Hepatocyte (in vitro differentiated cells): ENCODE results near the gene MAGEA12. TPM values are rescaled to one million over a fixed set of nuclear protein-coding genes. Genes with fewer than 3 reads are reported as not detected.
A peak's percentile ranks its signal among the peaks of the same experiment; 100 is the strongest.
"Not testable (repeated sequence)": the region's sequence is repeated elsewhere in the genome, so short reads cannot be mapped to it uniquely, and the experiment has no call there.

ENCODE experiments used
- DNase-seq: peaks from one replicate; pipeline ENCODE4 v3.0.0-alpha.2; 2016; ENCODE audit warnings: low spot score
- H2AFZ ChIP-seq: fragments of 200-600 bp; sonication (generic); 2 replicates; pipeline ENCODE4 v1.6.0; 2016; ENCODE audit warnings: antibody characterized with exemption, mild to moderate bottlenecking
- H3K27ac ChIP-seq: fragments of 200-600 bp; sonication (generic); 2 replicates; pipeline ENCODE4 v1.5.1; 2016; ENCODE audit warnings: mild to moderate bottlenecking
- H3K27me3 ChIP-seq: fragments of 200-600 bp; sonication (generic); 2 replicates; pipeline ENCODE4 v1.6.1; 2016
- H3K36me3 ChIP-seq: fragments of 200-600 bp; sonication (generic); replicated peaks from 2 replicates; pipeline ENCODE4 v1.5.1; 2016; ENCODE audit warnings: low read depth; ENCODE audit not compliant: insufficient read depth
- H3K4me1 ChIP-seq: fragments of 200-600 bp; sonication (generic); 2 replicates; pipeline ENCODE4 v1.5.1; 2016; ENCODE audit warnings: mild to moderate bottlenecking, moderate library complexity; ENCODE audit not compliant: insufficient read depth
- H3K4me2 ChIP-seq: fragments of 200-600 bp; sonication (generic); 2 replicates; pipeline ENCODE4 v1.6.0; 2016
- H3K4me3 ChIP-seq: fragments of 200-600 bp; sonication (generic); 2 replicates; pipeline ENCODE4 v1.5.1; 2016; ENCODE audit warnings: mild to moderate bottlenecking
- H3K79me2 ChIP-seq: fragments of 200-600 bp; sonication (generic); 2 replicates; pipeline ENCODE4 v1.6.0; 2017; ENCODE audit warnings: mild to moderate bottlenecking
- H3K9me2 ChIP-seq: fragments of 200-600 bp; sonication (generic); replicated peaks from 2 replicates; pipeline ENCODE4 v1.6.0; 2017; ENCODE audit warnings: mild to moderate bottlenecking; ENCODE audit not compliant: insufficient read depth
- H3K9me3 ChIP-seq: fragments of 200-600 bp; sonication (generic); 2 replicates; pipeline ENCODE4 v1.5.1; 2016; ENCODE audit warnings: low read depth, mild to moderate bottlenecking
- H4K20me1 ChIP-seq: fragments of 200-600 bp; sonication (generic); 2 replicates; pipeline ENCODE4 v1.6.0; 2016; ENCODE audit warnings: mild to moderate bottlenecking; ENCODE audit not compliant: insufficient read depth, poor library complexity, severe bottlenecking
- CTCF ChIP-seq: fragments of 200-600 bp; sonication (generic); IDR thresholded peaks from 2 replicates; pipeline ENCODE4 v1.5.1; 2016; ENCODE audit warnings: antibody characterized with exemption, mild to moderate bottlenecking; ENCODE audit not compliant: poor library complexity
- EZH2 ChIP-seq: fragments of 200-600 bp; sonication (generic); IDR thresholded peaks from 2 replicates; pipeline ENCODE4 v1.6.1; 2016; ENCODE audit warnings: antibody characterized with exemption, mild to moderate bottlenecking, borderline replicate concordance
- EZH2phosphoT487 ChIP-seq: fragments of 200-600 bp; sonication (generic); IDR thresholded peaks from one replicate; pipeline ENCODE4 v1.6.1; 2018; ENCODE audit warnings: antibody characterized with exemption, mild to moderate bottlenecking, low read depth, moderate library complexity; ENCODE audit not compliant: unreplicated experiment, severe bottlenecking
- WGBS: methylation state at CpG from one replicate; pipeline ENCODE4 v1.1.6; 2016; ENCODE audit warnings: low lambda C conversion rate; ENCODE audit errors: missing lambda C conversion rate; 5-methylcytosine and 5-hydroxymethylcytosine counted together
- polyA plus RNA-seq: library from polyadenylated mRNA; unstranded; fragments of >200 nt; fragmentation: Nextera tagmentation; extraction: Ambion mirVana; gene quantifications from 2 replicates; pipeline ENCODE4 v1.2.1, GENCODE V29; 2016
- total RNA-seq: library from RNA; depleted of rRNA; stranded (reverse); fragments of >200 nt; gene quantifications from 2 replicates; pipeline ENCODE4 v1.2.3, GENCODE V29; 2014

The MAGEA12 gene
- total RNA-seq (not detected in 2 replicates), polyA plus RNA-seq (not detected in 2 replicates)

- no peaks in the 10 kb centered on the region for H4K20me1 ChIP-seq
- H3K9me2 ChIP-seq, result no peaks in the 10 kb centered on the region
- H3K9me3 ChIP-seq, result no peaks in the 10 kb centered on the region
- no peaks in the 10 kb centered on the region for H3K4me1 ChIP-seq
- H3K4me3 ChIP-seq, result no peak within 1 kb of the TSS
- H3K79me2 ChIP-seq, result no peaks in the 10 kb centered on the region
- no peak for DNase-seq
- TF ChIP-seq EZH2 (no peak), CTCF (no peak), EZH2phosphoT487 (no peak)
- WGBS, result 89% methylated on average over 15 of the region's 21 CpGs
- no peak within 1 kb of the TSS for H3K27ac ChIP-seq
- no peaks in the 10 kb centered on the region for H3K36me3 ChIP-seq
- no peaks in the 10 kb centered on the region for H3K27me3 ChIP-seq
- H3K4me2 ChIP-seq, result no peak within 1 kb of the TSS
- H2AFZ ChIP-seq, result no peak within 1 kb of the TSS
These were observed at the start of gene MAGEA12, which contains the start of gene CSAG1 for GRCh38 chrX:152733261-152733975. TSS of gene MAGEA12 (plus strand) at chrX:152733757. CDS start at chrX:152736162, 2,405 bp downstream. TSS of gene CSAG1 (minus strand) at chrX:152733721. CDS start at chrX:152732460, 1,261 bp downstream.

GRCh38 chrX:152697952-152698931, 35.3 kb upstream of the MAGEA12 start, which contains the start of gene MAGEA3:
TSS of gene MAGEA3 (plus strand) at chrX:152698794. CDS start at chrX:152700833, 2,039 bp downstream.
- WGBS, result 94% methylated on average over 5 of the region's 34 CpGs
- H3K4me3 ChIP-seq, H3K27ac ChIP-seq, DNase-seq, H3K27me3 ChIP-seq, H3K36me3 ChIP-seq, H4K20me1 ChIP-seq, H3K9me2 ChIP-seq, H3K79me2 ChIP-seq, H3K4me1 ChIP-seq, H2AFZ ChIP-seq, H3K4me2 ChIP-seq, H3K9me3 ChIP-seq: not testable (repeated sequence)

GRCh38 chrX:152700390-152700789, 33.2 kb upstream of the MAGEA12 start:
- not testable (repeated sequence) for H3K9me2 ChIP-seq, H3K27ac ChIP-seq, H3K4me3 ChIP-seq, H4K20me1 ChIP-seq, H3K79me2 ChIP-seq, H2AFZ ChIP-seq, H3K4me2 ChIP-seq, H3K27me3 ChIP-seq, H3K4me1 ChIP-seq, H3K9me3 ChIP-seq, H3K36me3 ChIP-seq
- 82% methylated on average over 4 of the region's 5 CpGs for WGBS
- DNase-seq, result peak; percentile 0

- H3K4me1 ChIP-seq, H3K27ac ChIP-seq, H3K27me3 ChIP-seq, H4K20me1 ChIP-seq, H3K4me2 ChIP-seq, H3K4me3 ChIP-seq, H3K9me3 ChIP-seq, H3K36me3 ChIP-seq, H2AFZ ChIP-seq, DNase-seq, H3K79me2 ChIP-seq, H3K9me2 ChIP-seq: not testable (repeated sequence)
- 89% methylated on average over 5 of the region's 7 CpGs for WGBS
These were observed 27.1 kb upstream of the MAGEA12 start for GRCh38 chrX:152706500-152706899.

- not testable (repeated sequence) for H3K9me3 ChIP-seq, H3K4me3 ChIP-seq, H2AFZ ChIP-seq, H3K36me3 ChIP-seq, H3K4me2 ChIP-seq, H3K9me2 ChIP-seq, H4K20me1 ChIP-seq, H3K4me1 ChIP-seq, H3K79me2 ChIP-seq, DNase-seq, H3K27ac ChIP-seq, H3K27me3 ChIP-seq
- no CpG with 5 or more reads among the region's 2 CpGs for WGBS
These were observed 24.4 kb upstream of the MAGEA12 start, which contains the start of gene CSAG2 for GRCh38 chrX:152709173-152709572. TSS of gene CSAG2 (minus strand) at chrX:152709273. CDS start at chrX:152709112, 161 bp downstream.

- H3K27ac ChIP-seq, H3K4me3 ChIP-seq, DNase-seq, H4K20me1 ChIP-seq, H3K36me3 ChIP-seq, H3K79me2 ChIP-seq, H3K9me3 ChIP-seq, H2AFZ ChIP-seq, H3K9me2 ChIP-seq, H3K27me3 ChIP-seq, H3K4me1 ChIP-seq, H3K4me2 ChIP-seq: not testable (repeated sequence)
- WGBS, result no CpG with 5 or more reads among the region's 5 CpGs
These were observed 20.4 kb upstream of the MAGEA12 start for GRCh38 chrX:152713195-152713594.
